Measurements from ENCODE around the gene CFH.
"Not testable (repeated sequence)": the region's sequence is repeated elsewhere in the genome, so short reads cannot be mapped to it uniquely, and the experiment has no call there.

CFH gene

DNA sequence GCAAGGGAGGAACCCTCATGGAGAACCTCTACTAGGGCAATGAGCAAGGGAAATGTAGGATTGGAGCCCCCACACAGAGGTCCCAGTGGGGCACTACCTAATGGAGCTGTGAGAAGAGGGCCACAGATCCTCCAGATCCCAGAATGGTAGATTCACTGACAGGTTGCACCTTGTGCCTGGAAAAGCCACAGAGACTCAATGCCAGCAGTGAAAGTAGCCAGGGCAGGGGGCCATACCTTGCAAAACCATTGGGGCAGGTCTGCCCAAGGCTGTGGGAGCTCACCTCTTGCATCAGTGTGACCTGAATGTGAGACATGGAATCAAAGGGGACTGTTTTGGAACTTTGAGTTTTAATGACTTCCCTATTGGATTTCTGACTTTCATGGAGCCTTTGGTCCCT, 17.9 kb downstream of the CFH start:
- no peak for DNase-seq

DNA sequence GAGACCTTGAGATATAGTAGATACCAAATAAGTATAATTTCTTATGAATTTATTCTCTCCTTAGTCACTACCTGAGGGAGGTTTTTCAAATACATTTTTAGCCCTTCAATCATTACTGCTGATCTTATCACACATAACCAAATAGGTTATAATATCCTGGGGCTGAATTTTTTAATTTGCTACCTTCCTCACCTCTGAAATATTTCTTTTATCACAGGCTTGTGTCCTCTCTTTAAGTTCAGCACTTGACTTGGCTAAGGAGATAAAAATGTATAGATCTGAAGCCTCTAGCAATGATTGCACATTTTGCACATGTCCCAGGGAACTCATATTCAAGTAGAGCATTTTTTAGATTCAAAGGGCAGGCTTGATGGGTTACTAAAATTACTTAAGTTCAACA, 23.1 kb downstream of the CFH start:
- DNase-seq, result no peak

DNA sequence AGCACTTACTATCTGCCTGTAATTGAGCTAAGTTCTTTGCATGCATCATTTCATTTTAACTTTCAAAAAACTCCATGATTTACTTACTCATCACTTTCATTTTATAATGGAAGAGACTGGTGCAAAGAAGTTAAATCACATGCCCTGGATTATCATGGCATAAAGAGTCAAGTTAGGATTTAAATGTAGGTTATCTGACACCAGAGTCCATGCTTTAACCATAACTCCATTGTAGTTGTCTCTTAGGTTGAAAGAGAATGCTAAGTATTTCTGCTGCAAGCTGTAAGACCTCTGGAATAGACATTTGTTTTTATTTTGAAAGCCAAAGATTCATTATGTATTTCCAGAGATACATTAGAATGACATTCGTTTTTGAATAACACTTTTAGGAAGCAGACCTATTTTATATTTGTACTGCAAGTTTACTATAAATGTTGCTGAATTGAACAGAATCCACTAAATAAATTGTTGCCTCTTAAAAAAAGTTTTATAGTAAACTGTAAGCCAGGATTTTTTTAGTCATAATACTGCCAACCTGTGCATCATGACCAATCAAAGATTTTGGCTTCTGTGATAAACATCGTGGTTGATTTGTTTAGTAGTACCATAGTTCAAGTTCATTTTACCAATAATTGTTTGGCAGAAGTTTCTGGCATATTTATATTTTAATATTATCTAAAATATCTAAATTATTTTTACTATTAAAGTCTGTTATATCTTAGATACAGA, 26.1 kb downstream of the CFH start:
- DNase-seq, result no peak

DNA sequence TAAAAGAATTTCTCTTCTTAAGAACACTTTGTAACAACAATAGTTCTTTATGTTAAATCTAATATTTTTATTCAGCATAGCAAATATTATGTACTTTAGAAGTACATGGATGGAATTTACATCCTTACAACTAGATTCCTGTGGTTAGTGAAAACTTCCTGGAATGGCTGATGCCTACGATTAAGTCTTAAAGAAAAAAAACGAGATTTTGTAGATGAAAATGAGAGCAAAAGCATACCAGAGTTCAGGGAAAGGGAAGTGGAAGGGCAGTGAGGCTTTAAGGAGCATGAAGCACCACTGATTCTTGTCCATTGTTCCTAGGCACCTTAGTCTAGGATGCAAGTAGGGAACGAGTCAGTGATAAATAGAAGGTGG, 26.7 kb downstream of the CFH start:
- no peak for DNase-seq

DNA sequence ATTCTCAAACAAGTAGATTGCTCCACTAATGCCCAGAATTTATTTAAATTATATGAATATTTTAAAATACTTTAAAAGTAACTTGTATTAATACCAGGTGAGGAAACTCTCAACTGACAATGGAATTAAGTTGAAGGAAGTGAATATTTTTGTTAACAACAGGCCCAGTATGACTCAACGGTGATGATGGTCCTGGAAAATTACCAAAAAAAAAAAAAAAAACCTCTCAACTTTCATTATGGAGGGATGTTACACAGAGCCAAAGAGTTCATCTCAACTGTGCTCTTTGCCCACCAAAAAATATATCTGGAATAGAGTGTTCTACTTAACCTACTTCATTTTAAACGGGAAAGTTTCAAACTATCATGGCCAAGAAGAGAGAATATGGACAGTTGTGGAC, 28.3 kb downstream of the CFH start:
- DNase-seq, result no peak

DNA sequence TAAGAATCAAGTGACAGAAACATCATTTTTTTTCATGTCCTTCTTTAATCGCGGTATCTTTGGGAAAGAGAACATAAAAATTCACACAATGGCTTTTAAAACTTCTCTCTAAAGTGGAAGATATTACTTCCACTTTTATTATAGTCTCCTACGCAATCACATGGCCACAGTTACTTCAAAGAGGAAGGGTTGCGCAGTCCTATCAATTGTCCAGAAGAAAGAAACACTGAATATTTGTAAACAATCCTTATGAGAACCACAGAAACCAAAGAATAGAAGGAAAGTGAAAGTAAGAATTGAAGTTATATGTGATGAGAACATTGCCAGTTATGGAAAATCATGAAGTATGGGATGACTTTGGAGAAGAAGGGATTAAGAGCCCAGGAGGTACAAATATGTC, 32.6 kb downstream of the CFH start:
- no peak for DNase-seq

DNA sequence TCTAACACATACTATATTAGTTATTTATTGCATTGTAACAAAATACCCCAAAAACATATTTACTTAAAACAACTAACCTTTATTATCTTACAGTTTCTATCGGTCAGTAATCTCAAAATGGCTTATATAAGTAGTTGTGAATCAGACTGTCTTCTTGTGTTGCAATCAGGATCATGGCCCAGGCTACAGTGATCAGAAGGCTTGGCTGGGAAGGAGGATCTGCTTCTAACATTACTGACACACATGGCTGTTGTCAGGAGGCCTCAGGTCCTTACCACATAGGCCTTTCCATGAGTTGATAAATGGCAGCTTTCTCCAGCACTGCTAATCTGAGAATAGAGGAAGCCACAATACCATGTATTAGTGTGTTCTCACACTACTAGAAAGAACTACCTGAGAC, 33.7 kb downstream of the CFH start:
- DNase-seq, result no peak

DNA sequence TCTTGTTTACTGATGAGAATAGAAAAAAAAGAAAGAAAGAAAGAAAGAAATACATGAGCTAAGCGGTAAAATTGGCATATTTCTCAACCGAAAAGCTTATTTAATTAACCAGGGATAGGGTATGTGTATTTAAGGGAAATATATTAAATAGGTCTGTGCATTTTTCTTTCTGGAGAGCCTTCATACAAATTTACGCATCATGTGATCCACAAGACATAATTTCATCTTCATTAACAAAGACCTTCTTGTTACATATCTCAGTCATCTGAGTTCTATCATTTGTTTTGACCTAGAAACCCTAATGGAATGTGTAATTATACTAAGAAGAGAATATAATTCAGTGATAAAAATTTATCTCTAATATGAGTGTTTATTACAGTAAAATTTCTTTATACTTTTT, 37.2 kb downstream of the CFH start:
- DNase-seq, result no peak

DNA sequence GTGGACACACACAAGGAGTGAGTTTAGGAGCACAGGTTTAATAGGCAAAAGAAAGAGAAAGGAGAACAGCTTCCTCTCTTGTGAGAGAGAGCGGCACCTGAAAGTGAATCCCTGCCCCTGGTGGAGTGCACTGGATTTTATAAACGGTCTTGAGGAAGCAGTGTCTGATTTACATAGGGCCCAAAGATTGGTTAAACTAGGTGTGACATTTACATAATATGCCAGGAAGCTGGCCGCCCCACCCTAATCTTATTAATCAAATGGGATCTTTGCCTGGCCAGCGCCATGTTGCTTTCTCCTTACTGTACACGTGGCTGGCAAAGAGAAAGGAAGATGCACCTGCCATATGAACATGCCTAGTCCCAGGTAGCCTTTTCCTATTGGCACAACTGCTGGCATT, 38.7 kb downstream of the CFH start:
- DNase-seq, result no peak

DNA sequence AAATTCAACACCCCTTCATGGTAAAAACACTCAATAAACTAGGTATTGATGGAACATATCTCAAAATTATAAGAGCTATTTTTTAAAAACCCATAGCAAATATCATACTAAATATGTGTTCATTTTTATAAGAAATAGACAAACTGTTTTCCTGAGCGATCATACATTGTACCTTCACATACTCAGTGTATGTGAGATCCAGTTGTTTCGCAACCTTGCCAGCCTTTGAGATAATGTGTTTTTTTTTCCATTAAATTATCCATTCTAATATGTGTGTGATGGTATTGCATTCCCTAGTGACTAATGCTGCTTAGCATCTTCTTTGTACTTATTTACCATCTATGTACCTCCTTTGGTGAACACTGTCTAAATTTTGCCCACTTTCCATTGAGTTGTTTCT, 47.1 kb downstream of the CFH start:
- DNase-seq, result no peak

DNA sequence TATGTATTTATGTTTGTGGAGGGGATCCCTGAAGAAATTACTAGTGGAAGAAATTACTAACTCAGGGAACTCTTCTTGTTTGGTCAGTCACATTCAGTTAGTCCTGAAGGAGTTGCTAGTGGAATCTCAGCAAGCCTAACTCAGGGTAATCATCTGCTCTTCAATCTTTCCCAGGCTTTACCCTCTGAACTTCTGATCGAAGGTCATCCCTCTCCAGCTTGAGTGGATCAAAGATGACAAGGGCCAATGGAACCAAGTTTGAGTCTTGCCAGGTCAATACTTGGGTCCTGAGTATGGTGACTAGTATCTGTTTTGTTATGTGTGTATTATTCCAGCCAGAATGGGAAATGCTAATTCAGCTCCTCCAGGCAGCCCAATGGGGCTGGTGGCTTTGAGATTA, 49.3 kb downstream of the CFH start:
- no peak for DNase-seq

DNA sequence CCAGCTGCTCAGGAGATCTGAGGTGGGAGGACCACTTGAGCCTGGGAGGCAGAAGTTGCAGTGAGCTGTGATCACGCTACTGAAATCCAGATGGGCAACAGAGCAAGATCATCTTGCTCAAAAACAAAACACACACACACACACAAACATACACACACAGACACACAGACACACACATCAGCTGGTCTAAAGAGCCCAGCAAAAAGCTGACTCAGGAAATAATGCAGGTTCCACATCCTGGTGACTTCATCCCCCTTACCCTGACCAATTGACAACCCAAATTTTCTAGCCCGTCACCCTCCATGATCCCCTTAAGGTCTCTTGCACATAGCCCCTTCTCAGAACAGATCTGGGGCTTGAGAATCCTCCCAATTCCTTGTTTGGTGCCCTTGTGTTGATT, 58.0 kb downstream of the CFH start:
- DNase-seq, result not testable (repeated sequence)

DNA sequence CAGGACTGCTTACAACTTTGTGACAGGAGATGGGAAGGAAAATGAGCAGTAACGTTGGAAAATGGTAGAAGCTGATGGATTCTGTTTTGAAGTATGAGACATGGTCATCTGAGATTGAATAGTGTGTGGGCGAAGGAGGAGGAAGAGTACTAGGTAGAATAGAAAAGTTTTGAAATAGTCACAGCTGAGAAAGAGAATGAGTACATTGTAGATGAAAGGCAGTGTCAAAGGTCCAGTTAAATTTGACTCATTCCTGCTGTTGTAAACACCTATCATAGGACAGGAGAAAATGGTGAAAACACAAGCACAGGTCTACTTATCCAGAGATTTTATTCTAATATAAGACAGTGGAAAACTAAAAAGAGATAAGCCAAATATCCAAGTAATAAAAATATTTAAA, 66.0 kb downstream of the CFH start:
- no peak for DNase-seq

DNA sequence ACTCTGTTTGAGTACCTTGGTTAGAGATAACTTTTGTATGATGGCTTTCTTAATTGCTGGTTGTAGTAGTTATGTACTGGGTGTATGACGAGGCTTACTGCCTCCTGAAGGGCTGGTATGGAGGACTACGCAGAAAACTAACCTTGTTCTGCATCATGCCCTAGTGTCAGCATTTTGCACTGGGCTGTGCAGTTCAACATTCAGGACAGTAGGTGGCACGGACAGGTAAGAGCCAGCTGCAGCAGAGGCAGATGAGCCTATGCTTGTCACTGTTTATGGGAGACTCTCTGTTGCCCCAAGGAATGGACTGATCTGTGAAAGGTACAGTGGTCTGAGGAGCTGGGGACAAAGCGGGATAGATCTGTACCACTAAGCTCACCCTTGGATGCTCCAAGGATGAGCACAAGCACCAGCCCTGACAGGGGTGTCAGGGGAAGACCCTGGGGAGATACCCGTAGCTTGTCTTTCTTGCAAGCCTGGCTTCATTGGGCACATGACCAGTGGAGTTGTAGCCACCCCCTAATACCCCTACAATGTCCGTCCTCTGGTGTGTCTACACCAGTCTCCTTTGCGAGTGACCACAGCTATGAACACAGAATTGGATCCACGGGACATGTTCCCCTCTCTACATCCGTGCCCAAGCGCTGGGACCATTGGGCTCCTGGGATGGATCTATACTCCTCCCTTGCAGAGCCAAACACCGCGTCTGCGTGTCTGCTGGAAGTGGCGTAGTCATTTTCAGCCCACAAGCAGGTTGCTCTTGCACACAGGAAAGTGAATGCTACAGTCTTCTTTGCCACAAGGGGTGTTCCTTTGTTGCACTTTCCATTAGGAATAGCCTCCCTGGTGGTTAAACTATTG, 71.7 kb downstream of the CFH start:
- DNase-seq, result no peak

DNA sequence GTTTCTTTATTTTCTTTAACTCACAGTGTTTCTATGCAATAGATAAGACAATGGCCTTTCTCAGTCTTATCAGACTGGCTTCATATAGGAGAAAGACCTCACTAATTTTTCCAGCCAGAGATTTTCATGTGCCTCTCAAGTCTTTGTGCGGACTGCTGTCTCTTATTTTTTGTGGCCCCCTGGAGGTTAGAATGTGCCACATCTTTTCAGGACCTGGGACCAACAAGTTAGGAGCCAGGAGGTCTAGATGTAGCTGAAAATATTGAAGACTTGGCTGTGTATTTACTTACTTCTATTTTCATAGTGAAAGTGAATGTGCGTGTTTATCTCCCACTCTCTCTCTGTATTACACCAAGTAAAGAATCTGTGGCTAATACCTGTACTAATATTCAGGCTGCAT, 80.7 kb downstream of the CFH start:
- no peak for DNase-seq

DNA sequence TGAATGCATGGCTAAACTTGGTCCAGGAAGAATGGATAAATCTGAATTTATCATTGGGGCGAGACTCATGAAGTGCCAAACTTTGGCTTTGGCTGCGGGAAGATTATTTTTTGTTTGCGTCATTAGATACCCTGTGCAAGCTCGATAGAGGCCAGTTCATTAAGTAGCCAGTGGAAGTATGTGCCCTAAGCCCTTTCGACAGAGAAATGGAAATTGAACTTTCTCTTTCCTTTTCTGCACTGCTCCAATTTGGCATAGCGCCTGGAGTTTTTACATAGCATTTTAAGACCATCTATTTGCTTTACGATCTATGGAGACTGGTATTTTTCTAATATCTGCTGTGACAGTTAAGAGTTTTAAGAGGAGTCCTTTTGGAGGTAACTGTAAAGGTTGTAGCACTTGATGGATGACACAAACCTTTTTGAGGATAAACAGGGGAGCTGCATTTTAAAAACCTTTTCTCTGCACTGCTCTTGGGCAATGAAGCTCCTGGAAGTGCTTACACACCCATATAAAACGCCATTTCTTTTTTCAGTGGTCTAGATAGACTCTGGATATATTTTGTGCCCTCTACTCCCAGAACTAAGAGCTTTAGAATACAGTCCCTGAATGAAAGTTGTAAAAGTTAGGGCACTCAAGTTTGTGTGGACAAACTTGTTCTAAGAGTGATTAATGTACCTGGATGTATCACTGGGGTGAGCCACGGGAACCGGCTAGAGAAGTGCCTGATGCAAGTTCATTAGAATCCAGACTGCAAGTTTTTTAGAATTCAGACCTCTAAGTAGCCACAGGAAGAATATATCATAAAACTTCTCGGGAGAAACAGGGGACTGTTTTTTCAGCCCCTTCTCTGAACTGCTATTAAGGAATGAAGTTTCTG, 81.5 kb downstream of the CFH start:
- DNase-seq, result no peak

DNA sequence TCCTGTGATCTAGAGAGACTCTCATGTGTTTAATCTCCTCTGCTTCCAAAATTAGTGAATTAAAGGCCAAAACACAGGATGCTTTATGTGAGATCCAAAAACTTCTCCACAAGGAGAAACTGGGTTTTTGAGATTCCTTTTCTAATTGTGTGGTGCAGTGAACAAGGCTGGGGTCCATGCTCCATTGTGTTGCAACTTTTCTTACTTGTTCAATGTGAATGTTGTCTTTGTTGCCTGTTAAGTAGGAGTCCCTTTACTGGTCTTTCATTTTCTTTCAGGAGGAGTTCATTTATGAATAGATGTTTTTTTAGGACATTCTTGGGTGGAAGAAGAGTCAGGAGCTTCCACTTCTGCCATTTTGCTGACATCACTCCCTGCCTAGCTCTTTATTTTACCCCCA, 82.2 kb downstream of the CFH start:
- DNase-seq, result no peak

DNA sequence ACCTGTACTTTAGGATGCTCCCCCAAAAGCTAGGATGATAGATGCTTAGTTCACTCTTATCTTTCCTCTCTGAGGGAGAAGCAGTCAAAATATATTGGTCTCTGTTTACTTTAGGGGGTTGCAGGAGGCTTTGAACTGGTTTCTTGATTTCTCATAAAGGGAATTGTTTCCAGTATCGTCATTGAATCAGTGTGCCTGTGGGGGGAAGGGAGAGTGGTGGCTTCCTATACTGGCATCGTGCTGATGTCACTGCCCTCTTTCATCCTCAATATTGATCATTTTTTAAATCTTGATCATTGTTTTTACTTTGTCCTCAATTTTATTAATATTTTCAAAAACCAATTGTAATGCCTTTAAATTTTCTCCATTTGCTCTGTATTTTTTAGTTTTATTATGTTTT, 82.6 kb downstream of the CFH start:
- no peak for DNase-seq

DNA sequence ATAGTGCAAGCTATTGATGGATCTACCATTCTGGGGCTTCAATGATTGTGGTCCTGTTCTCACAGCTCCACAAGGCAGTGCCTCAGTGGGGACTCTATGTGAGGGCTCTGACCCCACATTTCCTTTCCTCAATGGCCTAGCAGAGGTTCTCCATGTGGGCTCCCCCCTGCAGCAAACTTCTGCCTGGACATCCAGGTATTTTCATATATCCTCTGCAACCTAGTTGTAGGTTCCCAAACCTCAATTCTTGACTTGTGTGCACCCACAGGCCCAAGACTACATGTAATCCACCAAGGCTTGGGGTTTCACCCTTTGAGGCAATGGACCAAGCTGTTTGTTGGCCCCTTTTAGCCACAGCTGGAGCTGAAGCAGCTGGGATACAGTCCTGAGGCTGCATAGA, 86.9 kb downstream of the CFH start:
- DNase-seq, result no peak

DNA sequence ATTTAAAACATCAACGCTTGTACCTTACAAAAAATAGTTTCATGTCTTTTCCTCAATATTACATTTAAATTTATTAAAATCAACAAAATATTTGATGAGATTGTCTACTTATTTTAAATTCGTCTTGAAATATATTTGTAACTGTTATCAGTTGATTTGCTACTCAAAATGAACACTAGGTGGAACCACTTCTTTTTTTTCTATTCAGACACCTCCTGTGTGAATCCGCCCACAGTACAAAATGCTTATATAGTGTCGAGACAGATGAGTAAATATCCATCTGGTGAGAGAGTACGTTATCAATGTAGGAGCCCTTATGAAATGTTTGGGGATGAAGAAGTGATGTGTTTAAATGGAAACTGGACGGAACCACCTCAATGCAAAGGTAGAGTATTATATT, 91.4 kb downstream of the CFH start:
- DNase-seq, result not testable (repeated sequence)

DNA sequence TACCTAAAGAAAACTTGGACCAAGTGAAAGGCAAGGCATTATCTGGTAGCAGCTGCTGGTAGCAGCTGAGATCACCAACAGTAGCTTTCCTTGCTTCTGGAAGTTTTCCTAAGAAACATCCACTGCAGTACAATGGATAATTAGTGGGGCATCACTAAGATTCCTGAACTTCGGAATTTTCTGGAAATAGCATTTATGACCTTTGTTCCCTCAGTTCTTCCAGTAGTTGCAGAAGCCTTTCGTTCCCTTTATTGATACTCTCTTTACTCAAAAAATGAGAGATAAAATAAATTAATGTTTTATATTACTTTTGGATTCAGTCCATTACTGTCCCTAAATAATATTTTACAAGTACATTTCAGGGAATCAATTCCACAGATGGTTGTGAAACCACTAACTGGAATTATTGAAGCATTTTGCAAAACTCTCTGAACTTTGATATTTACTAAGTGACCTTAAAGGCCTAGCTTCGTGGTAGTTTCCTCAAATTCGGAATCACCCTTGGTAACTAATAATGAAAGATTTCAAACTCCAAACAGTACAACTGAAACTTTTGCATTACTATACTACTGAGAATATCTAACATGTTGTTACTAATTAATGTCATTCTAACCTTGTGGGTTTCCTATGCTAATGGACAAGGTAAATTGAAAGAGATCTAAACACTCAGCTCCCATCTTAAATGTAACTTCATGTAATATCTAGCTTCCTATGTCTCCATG, 113.3 kb downstream of the CFH start:
- DNase-seq, result not testable (repeated sequence)

DNA sequence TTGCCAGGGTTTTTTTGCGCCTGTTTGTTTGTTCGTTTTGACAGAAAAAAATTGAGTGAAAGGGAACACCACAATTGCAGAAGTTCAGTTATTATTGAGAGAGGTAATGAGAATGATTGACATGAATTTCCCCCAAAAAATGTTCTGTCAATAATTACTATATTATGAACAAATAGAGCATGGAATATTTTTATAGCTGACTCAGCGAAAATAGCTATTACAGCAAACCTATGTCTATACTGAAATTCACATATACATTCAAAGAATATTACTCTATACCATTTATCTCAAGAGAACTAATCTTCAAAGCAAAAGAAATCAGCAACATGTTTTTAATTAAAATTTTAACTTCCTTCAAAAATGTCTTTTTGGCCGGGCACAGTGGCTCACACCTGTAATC, 118.0 kb downstream of the CFH start:
- DNase-seq, result not testable (repeated sequence)

DNA sequence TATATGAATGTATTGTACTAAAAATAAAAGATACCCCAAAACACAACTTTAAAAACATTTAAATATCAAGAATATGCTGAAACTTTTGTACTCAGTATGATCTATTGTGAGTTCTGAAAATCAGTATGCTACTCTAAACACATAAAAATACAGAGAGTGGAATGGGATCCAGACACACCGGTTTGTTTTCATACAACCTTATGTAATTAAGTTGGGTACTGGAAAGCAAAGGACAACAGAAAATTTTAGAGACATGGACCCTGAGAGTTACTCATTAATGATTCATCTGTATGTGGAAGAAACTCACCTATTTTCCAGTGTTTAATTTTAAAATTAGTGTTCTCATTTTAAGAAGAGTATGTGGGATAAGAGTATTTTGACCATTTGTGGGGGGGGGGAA, 121.9 kb downstream of the CFH start:
- DNase-seq, result no peak

Data from stimulated activated CD8-positive, alpha-beta memory T cell treated with anti-CD3 and anti-CD28 coated beads, Interleukin-4, amount 100 ng/mL, for 48 hours (primary cell).